EL (cell line): ENCODE data around the gene SLC7A10.
A peak's percentile ranks its signal among the peaks of the same experiment; 100 is the strongest.
"Not testable (repeated sequence)": the region's sequence is repeated elsewhere in the genome, so short reads cannot be mapped to it uniquely, and the experiment has no call there.

Source experiments
- DNase-seq: peaks from one replicate; pipeline ENCODE4 v3.0.0-alpha.2; 2016

The SLC7A10 gene

GRCh38 chr19:33215438-33216197 is 10.0 kb downstream of the SLC7A10 start:
- DNase-seq, result no peak

- peak; percentile 21 for DNase-seq
These were observed 11.1 kb downstream of the SLC7A10 start for GRCh38 chr19:33214596-33214995.

- no peak for DNase-seq
These were observed 13.0 kb downstream of the SLC7A10 start for GRCh38 chr19:33212436-33213172.

GRCh38 chr19:33211794-33212435 is 13.7 kb downstream of the SLC7A10 start:
- DNase-seq, result no peak

- no peak for DNase-seq
These were observed 15.2 kb downstream of the SLC7A10 start for GRCh38 chr19:33210266-33210940.

- DNase-seq, result not testable (repeated sequence)
These were observed 15.8 kb downstream of the SLC7A10 start for GRCh38 chr19:33209850-33210230.

GRCh38 chr19:33208904-33209849 is 16.5 kb downstream of the SLC7A10 start:
- no peak for DNase-seq

GRCh38 chr19:33208371-33208895 is 17.2 kb downstream of the SLC7A10 start:
- no peak for DNase-seq

GRCh38 chr19:33207903-33208302 is 17.7 kb downstream of the SLC7A10 start:
- no peak for DNase-seq

- no peak for DNase-seq
These were observed 18.5 kb downstream of the SLC7A10 start for GRCh38 chr19:33207040-33207620.

GRCh38 chr19:33206261-33207039 is 19.2 kb downstream of the SLC7A10 start:
- no peak for DNase-seq

- DNase-seq, result no peak
These were observed 20.0 kb downstream of the SLC7A10 start for GRCh38 chr19:33205531-33206260.

GRCh38 chr19:33205110-33205509 is 20.5 kb downstream of the SLC7A10 start:
- DNase-seq, result no peak

- DNase-seq, result no peak
These were observed 21.3 kb downstream of the SLC7A10 start for GRCh38 chr19:33204136-33204973.

GRCh38 chr19:33203529-33203928 is 22.1 kb downstream of the SLC7A10 start:
- DNase-seq, result no peak

GRCh38 chr19:33202546-33203507 is 22.8 kb downstream of the SLC7A10 start:
- no peak for DNase-seq

- DNase-seq, result no peak
These were observed 23.6 kb downstream of the SLC7A10 start for GRCh38 chr19:33201886-33202545.
